Measurements from ENCODE around the gene EPB41. TPM values are rescaled to one million over a fixed set of nuclear protein-coding genes. Genes with fewer than 3 reads are reported as not detected.

Gene EPB41
- total RNA-seq, 2 experiments from 2014 or later: 77.1 to 86.7 TPM

DNA sequence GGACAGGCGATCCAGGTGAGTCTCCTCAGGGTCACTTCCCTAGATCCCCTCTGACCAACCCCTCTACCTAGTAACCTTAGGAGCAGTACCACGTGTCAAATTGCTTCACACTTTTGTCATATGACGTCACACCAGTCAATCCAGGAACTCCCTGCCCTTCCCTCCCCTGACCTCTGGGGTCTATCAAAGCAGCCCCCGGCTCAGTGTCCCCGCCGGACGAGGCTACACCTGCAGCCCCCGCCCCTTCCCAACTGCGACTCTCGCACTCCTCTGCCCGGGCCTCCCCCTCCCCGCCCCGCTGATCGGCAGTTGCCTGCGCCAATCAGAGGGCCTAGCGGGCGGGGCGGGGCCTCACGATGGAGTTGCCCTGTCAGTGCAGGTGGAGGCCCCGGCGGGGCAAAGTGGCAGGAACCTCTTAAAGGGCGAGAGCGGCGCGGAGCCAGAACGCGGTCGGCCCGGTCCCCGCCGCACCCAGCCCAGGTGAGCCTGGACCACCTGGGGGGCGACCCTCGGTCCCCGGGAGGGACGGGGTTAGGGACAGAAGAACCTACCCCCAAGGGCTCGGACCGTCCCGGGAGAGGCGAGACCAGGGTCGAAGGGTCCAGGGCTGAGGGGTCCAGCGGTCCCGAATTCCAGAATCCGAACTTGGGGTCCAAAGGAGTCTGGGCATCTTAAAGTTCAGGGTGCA is 27.5 kb upstream of the EPB41 start:
- H3K27ac Mint-ChIP-seq: peak overlapping the region; percentile 93
- H3K27me3 Mint-ChIP-seq: no peaks in the 10 kb centered on the region
- peaks cover 44% of the 10 kb centered on the region for H3K4me1 Mint-ChIP-seq
- no peaks in the 10 kb centered on the region for H3K36me3 Mint-ChIP-seq
- H3K9me3 Mint-ChIP-seq: no peaks in the 10 kb centered on the region
- peak overlapping the region; percentile 83 for H3K4me3 Mint-ChIP-seq
- peak; percentile 93 for DNase-seq

- Mint-ChIP-seq H3K9me3 (no peaks in the 10 kb centered on the region), H3K4me1 (peaks cover 40% of the 10 kb centered on the region), H3K36me3 (no peaks in the 10 kb centered on the region), H3K27ac (peak overlapping the region; percentile 74), H3K4me3 (peak overlapping the region; percentile 84), H3K27me3 (no peaks in the 10 kb centered on the region)
- DNase-seq: peak; percentile 27
Measured at GRCh38 chr1:28887419-28887834, 26.9 kb upstream of the EPB41 start.

- Mint-ChIP-seq H3K36me3 (no peaks in the 10 kb centered on the region), H3K27me3 (no peaks in the 10 kb centered on the region), H3K4me1 (peaks cover 40% of the 10 kb centered on the region), H3K9me3 (no peaks in the 10 kb centered on the region), H3K27ac (peak overlapping the region; percentile 74), H3K4me3 (peak overlapping the region; percentile 84)
- no peak for DNase-seq
Measured at GRCh38 chr1:28887835-28888682, 26.3 kb upstream of the EPB41 start.

- no peaks in the 10 kb centered on the region for H3K9me3 Mint-ChIP-seq
- H3K36me3 Mint-ChIP-seq: no peaks in the 10 kb centered on the region
Measured at GRCh38 chr1:28888915-28889314, 25.5 kb upstream of the EPB41 start.

GRCh38 chr1:28889357-28889756 is 25.0 kb upstream of the EPB41 start:
- H3K27ac Mint-ChIP-seq: no peak overlapping the region
- no peaks in the 10 kb centered on the region for H3K27me3 Mint-ChIP-seq
- H3K4me1 Mint-ChIP-seq: peaks cover 38% of the 10 kb centered on the region
- H3K9me3 Mint-ChIP-seq: no peaks in the 10 kb centered on the region
- H3K4me3 Mint-ChIP-seq: no peak overlapping the region
- peaks cover 1% of the 10 kb centered on the region for H3K36me3 Mint-ChIP-seq
- DNase-seq: no peak

More at GRCh38 chr1:28888915-28889314, 25.5 kb upstream of the EPB41 start:
- Mint-ChIP-seq H3K27me3 (no peaks in the 10 kb centered on the region), H3K4me3 (peak overlapping the region; percentile 25), H3K27ac (no peak overlapping the region), H3K4me1 (peaks cover 40% of the 10 kb centered on the region)
- DNase-seq: no peak

DNA sequence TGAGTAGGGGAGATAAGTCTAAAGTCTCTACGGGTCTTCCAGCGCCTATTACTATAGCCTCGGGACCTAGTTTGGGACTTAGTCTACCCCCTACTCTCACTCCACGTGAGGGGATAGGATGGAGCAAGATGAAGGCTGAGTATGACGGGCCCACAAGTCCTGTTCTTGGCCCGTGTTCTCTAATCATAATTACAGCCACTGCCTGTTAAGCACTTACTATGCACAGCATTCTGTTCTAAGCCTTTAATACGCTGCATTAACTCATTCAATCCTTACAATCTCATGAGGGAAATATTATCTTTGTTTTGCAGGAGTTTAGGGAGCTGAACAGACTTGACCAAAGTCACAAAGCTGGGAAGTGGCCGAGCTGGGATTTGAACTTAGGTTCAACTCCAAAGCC is 23.9 kb upstream of the EPB41 start:
- Mint-ChIP-seq H3K9me3 (no peaks in the 10 kb centered on the region), H3K36me3 (peaks cover 2% of the 10 kb centered on the region), H3K27me3 (no peaks in the 10 kb centered on the region), H3K4me3 (no peak overlapping the region), H3K27ac (peak overlapping the region; percentile 20), H3K4me1 (peaks cover 30% of the 10 kb centered on the region)
- no peak for DNase-seq

GRCh38 chr1:28890836-28891235 is 23.5 kb upstream of the EPB41 start:
- H3K4me3 Mint-ChIP-seq: no peak overlapping the region
- no peak overlapping the region for H3K27ac Mint-ChIP-seq
- peaks cover 2% of the 10 kb centered on the region for H3K36me3 Mint-ChIP-seq
- H3K9me3 Mint-ChIP-seq: no peaks in the 10 kb centered on the region
- peaks cover 27% of the 10 kb centered on the region for H3K4me1 Mint-ChIP-seq
- no peaks in the 10 kb centered on the region for H3K27me3 Mint-ChIP-seq
- no peak for DNase-seq

DNA sequence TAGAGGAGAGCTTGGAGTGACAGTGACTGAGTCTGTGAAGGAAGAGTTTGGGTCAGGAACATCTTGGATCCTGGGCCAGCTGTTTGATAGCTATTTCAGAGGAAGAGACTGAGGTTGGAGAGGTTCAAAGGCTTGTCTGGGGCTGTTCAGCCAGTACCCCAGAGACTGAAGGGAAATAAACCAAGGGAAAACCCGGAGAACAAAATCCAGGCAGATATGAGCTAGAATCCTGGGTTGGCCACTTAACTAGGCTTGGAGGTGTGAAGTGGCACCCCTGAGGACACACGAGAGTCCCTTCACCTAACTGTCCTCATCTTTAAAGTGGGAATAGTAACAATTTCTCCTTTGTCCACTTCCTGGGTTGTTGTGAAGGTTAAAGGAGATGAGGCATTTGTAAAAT is 23.1 kb upstream of the EPB41 start:
- Mint-ChIP-seq H3K36me3 (peaks cover 2% of the 10 kb centered on the region), H3K27ac (no peak overlapping the region), H3K4me3 (no peak overlapping the region)

DNA sequence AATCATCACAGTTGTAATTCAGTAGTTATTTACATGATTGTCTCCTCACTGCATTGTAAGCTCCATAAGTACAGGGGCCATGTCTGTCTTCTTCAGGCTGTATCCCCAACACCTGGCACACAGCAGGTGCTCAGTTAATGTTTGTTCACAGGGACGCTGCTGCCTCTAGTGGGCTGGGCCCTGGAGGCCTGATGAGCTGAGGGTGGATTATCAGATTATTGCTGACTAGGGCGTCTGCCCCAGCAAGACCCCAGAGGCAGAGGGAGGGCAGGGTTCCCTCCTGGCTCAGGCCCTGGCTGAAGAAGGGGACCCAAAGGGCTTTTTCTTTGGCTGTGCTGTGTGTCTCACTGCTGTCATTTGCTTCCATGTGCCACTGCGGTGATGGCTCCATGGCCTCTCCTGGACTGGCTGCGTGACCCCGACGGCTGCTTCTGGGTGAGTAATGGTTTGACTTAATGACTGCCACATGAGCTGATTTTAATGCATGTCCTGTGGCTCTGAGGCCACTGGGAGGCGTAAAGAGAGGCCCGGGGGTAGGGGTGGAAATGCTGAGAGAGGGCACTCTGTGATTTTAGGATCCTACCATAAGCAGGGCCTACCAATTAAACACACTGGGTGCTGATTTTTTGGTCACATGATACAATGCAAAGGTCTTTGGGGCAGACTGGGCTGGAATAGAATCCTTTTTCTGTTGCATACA is 20.8 kb upstream of the EPB41 start:
- no peak overlapping the region for H3K4me3 Mint-ChIP-seq
- no peaks in the 10 kb centered on the region for H3K9me3 Mint-ChIP-seq
- H3K36me3 Mint-ChIP-seq: peaks cover 2% of the 10 kb centered on the region
- H3K27me3 Mint-ChIP-seq: no peaks in the 10 kb centered on the region
- H3K27ac Mint-ChIP-seq: no peak overlapping the region
- peaks cover 19% of the 10 kb centered on the region for H3K4me1 Mint-ChIP-seq
- DNase-seq: no peak

More for the DNA sequence above, 23.1 kb upstream of the EPB41 start:
- no peak for DNase-seq
- Mint-ChIP-seq H3K4me1 (peaks cover 23% of the 10 kb centered on the region), H3K27me3 (no peaks in the 10 kb centered on the region), H3K9me3 (no peaks in the 10 kb centered on the region)

DNA sequence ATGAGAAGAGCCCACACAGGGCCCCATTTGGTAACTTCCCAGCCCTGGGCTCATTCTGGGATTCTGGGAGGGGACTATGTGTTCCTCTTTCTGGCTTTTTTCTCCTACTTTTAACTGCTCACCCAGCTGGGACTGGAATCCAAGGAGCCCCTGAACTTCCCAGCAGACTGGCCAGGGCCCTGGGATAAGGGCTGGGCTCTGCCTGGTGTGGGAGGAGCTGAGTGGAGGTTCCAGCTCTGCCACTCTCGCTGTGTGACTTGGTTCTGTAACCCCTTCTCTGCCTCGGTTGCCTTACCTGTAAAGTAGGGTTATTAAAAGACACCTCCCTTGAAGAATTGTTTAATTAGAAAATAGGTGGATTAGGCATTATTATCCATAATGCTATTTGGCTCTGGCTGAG is 19.6 kb upstream of the EPB41 start:
- Mint-ChIP-seq H3K9me3 (no peaks in the 10 kb centered on the region), H3K27ac (no peak overlapping the region), H3K27me3 (no peaks in the 10 kb centered on the region), H3K4me3 (no peak overlapping the region), H3K36me3 (peaks cover 2% of the 10 kb centered on the region), H3K4me1 (peaks cover 14% of the 10 kb centered on the region)
- no peak for DNase-seq

DNA sequence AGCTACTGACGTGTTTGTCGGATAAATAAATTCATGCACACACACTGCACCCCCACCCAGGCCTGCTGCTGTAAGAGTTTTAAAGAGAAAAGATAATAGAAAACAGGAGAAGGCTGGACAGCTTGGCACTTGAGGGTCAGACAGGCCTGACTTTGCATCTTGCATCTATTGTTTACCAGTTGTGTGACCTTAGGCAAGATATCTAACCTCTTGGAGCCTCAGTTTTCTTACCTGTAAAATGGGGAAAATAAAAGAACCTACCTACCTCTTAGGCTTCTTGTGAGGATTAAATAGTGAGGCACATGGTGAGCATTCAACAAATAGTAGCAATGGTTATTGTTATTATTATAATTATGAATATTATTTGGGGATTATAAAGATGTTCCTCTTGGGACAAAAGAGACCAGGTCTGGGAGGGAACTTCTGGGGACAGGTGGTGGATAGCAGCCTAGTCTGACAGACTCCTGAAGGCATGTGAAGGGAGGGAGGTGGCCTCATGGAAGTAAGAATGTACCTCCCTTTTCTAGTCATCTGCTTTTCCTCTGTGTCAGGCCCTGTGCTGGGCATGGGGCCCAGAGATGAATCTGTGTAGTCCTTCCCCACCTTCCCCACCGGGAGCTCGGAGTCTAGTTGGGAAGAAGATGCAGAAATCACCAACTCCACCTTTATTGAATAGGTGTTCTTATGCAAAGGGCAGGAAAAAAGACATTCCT is 18.3 kb upstream of the EPB41 start:
- no peak for DNase-seq
- H3K27ac Mint-ChIP-seq: no peak overlapping the region
- H3K9me3 Mint-ChIP-seq: no peaks in the 10 kb centered on the region
- peaks cover 6% of the 10 kb centered on the region for H3K36me3 Mint-ChIP-seq
- no peak overlapping the region for H3K4me3 Mint-ChIP-seq
- H3K27me3 Mint-ChIP-seq: no peaks in the 10 kb centered on the region
- peaks cover 12% of the 10 kb centered on the region for H3K4me1 Mint-ChIP-seq

GRCh38 chr1:28896609-28896986 is 17.8 kb upstream of the EPB41 start:
- H3K27me3 Mint-ChIP-seq: no peaks in the 10 kb centered on the region
- peaks cover 6% of the 10 kb centered on the region for H3K36me3 Mint-ChIP-seq
- no peak overlapping the region for H3K27ac Mint-ChIP-seq
- H3K4me3 Mint-ChIP-seq: no peak overlapping the region
- no peak for DNase-seq
- no peaks in the 10 kb centered on the region for H3K9me3 Mint-ChIP-seq
- peaks cover 12% of the 10 kb centered on the region for H3K4me1 Mint-ChIP-seq

DNA sequence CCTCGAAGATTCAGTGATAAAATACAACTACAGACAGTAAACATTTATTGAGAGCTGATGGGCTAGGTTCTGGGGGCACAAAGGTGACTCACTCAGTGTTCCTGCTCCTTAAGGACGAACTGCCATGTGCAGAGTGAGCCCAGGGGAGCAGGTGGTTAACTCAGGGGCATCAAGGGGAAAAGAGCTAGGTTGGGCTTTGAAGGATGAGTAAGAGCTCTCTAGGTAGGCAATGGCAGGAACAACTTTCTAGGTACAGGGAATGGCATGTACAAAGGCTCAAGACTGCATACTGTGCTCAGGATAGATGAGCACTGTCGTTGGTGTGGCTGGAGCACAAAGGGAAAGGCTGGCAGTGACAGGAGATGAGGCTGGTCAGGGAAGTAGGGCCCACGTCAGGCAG is 16.6 kb upstream of the EPB41 start:
- Mint-ChIP-seq H3K27ac (no peak overlapping the region), H3K27me3 (no peaks in the 10 kb centered on the region), H3K4me1 (peaks cover 12% of the 10 kb centered on the region), H3K36me3 (peaks cover 6% of the 10 kb centered on the region), H3K4me3 (no peak overlapping the region), H3K9me3 (no peaks in the 10 kb centered on the region)
- DNase-seq: no peak

- Mint-ChIP-seq H3K9me3 (no peaks in the 10 kb centered on the region), H3K4me3 (no peak overlapping the region), H3K27ac (no peak overlapping the region), H3K27me3 (no peaks in the 10 kb centered on the region), H3K4me1 (peaks cover 12% of the 10 kb centered on the region), H3K36me3 (peaks cover 6% of the 10 kb centered on the region)
- DNase-seq: no peak
Measured at GRCh38 chr1:28898405-28898881, 15.9 kb upstream of the EPB41 start.
